MCF 10A (cell line): Measurements from ENCODE around the gene IQSEC1. TPM values are rescaled to one million over a fixed set of nuclear protein-coding genes. Genes with fewer than 3 reads are reported as not detected.

Source experiments
- BruUV-seq: library from RNA; stranded (reverse); fragments of 400-500 nt; replicated peaks from 2 replicates; lab custom pipeline; 2021; lab: Mats Ljungman, UMichigan
- CTCF ChIA-PET: fragments of 300-600 bp; sonication (Branson Sonifier 250); formaldehyde crosslinking; extraction: SDS; loops from one replicate; lab custom pipeline; 2021; ENCODE audit warnings: antibody characterized with exemption, inconsistent platforms; lab: Yijun Ruan, JAX
- POLR2A ChIA-PET: fragments of 300-600, 350-650 bp; sonication (Branson Sonifier 250); formaldehyde crosslinking; extraction: SDS; loops from one replicate; lab custom pipeline; 2020; ENCODE audit warnings: antibody characterized with exemption, inconsistent platforms; lab: Yijun Ruan, JAX
- DNase-seq: peaks from one replicate; pipeline ENCODE4 v3.0.0-alpha.2; 2018; ENCODE audit not compliant: unreplicated experiment
- H3K27ac Mint-ChIP-seq: one replicate; pipeline ENCODE4 v1.8.0; 2022; ENCODE audit warnings: mild to moderate bottlenecking, low read depth, mixed read lengths; ENCODE audit not compliant: unreplicated experiment
- H3K27me3 Mint-ChIP-seq: one replicate; pipeline ENCODE4 v1.8.0; 2022; ENCODE audit warnings: mixed read lengths; ENCODE audit not compliant: insufficient read depth, unreplicated experiment
- H3K36me3 Mint-ChIP-seq: one replicate; pipeline ENCODE4 v1.8.0; 2022; ENCODE audit warnings: mild to moderate bottlenecking, moderate library complexity, mixed read lengths; ENCODE audit not compliant: insufficient read depth, unreplicated experiment
- H3K4me1 Mint-ChIP-seq: one replicate; pipeline ENCODE4 v1.8.0; 2022; ENCODE audit warnings: mixed read lengths; ENCODE audit not compliant: insufficient read depth, unreplicated experiment
- H3K4me3 Mint-ChIP-seq: one replicate; pipeline ENCODE4 v1.8.0; 2022; ENCODE audit warnings: mild to moderate bottlenecking, moderate library complexity, mixed read lengths; ENCODE audit not compliant: unreplicated experiment
- H3K9me3 Mint-ChIP-seq: one replicate; pipeline ENCODE4 v1.8.0; 2022; ENCODE audit warnings: mixed read lengths; ENCODE audit not compliant: unreplicated experiment
- intact Hi-C: fragments of 100-400 bp; cut with micrococcal nuclease; formaldehyde crosslinking; loops from 2 replicates; pipeline ENCODE4 v1.14.1; 2022
- total RNA-seq: library from RNA; stranded (reverse); gene quantifications from 2 replicates; pipeline ENCODE4 v1.2.3, GENCODE V29; 2022
- TF ChIP-seq, protein P1 (sequence below): fragments of 200-600 bp; IDR thresholded peaks from one replicate; pipeline ENCODE4 v1.8.0; 2022; ENCODE audit warnings: antibody characterized with exemption, mild to moderate bottlenecking; ENCODE audit not compliant: unreplicated experiment

The IQSEC1 gene
- total RNA-seq, 1 experiment from 2014 or later: 18.7 TPM

DNA sequence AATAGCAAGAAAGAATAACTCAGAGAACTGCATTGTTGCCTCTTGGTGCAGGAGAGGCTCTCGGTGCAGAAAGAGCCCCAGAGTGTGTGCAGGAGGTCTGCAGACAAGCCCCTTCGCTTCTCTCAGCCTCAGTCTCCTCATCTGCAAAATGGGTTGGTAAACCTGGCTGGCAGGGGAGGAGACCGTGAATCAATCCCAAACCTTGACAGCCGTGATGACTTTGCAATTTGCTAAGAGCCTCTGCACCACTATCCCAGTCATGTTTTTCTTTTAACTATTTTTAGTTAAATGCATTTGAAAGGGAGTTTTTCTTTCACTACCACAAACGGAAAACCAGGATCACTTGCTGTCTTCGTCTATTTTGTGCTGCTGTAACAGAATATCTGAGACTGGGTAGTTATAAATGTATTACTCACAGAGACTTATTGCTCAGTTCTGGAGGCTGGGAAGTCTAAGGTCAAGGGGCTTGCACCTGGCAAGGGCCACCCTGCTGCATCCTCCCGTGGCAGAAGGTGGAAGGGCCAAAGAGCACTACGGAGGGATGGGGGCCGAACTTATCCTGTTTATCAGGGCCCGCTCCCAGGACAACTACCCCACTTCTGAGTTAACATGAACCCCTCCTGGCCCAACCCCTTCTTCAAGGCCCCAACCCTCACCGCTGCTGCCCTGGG is 14.2 kb upstream of the IQSEC1 start:
- Mint-ChIP-seq H3K4me1 (peaks cover 3% of the 10 kb centered on the region), H3K27ac (peak overlapping the region; percentile 51), H3K9me3 (no peaks in the 10 kb centered on the region), H3K36me3 (no peaks in the 10 kb centered on the region), H3K27me3 (no peaks in the 10 kb centered on the region), H3K4me3 (no peak overlapping the region)
- BruUV-seq: no TSS peak
- intact Hi-C loops: no loop called here
- POLR2A ChIA-PET: no interaction called here
- DNase-seq: no peak
- TF ChIP-seq, protein P1, sequence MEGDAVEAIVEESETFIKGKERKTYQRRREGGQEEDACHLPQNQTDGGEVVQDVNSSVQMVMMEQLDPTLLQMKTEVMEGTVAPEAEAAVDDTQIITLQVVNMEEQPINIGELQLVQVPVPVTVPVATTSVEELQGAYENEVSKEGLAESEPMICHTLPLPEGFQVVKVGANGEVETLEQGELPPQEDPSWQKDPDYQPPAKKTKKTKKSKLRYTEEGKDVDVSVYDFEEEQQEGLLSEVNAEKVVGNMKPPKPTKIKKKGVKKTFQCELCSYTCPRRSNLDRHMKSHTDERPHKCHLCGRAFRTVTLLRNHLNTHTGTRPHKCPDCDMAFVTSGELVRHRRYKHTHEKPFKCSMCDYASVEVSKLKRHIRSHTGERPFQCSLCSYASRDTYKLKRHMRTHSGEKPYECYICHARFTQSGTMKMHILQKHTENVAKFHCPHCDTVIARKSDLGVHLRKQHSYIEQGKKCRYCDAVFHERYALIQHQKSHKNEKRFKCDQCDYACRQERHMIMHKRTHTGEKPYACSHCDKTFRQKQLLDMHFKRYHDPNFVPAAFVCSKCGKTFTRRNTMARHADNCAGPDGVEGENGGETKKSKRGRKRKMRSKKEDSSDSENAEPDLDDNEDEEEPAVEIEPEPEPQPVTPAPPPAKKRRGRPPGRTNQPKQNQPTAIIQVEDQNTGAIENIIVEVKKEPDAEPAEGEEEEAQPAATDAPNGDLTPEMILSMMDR: no peak
- CTCF ChIA-PET: interaction anchor here (1.0 kb wide), 1 partner anchor 561 kb away, joined by 3 read pairs; no protein-coding TSS in a partner anchor

DNA sequence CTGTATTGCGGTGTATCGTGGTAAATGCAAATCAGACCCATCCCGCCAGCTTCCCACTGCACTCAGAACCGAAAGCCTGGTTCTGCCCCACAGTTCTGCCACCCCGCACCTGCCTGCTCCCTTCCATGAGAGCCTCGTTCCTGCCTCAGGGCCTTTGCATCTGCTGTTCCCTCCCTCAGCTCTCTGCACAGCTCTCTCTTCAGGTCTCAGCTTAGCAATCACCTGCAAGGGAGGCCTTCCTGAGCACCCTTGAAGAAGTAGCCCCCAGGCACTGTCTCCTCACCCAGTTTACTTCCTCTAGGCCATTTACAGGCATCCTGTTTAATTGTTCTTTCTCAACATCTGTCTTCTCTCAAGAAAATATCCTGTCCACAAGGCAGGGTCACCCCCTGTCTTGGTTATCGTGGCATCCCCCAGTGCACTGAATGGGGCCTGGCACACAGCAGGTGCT is 13.3 kb upstream of the IQSEC1 start:
- Mint-ChIP-seq H3K9me3 (no peaks in the 10 kb centered on the region), H3K27me3 (no peaks in the 10 kb centered on the region), H3K4me3 (no peak overlapping the region), H3K4me1 (no peaks in the 10 kb centered on the region), H3K36me3 (no peaks in the 10 kb centered on the region), H3K27ac (no peak overlapping the region)
- TF ChIP-seq, protein P1: no peak
- ChIA-PET CTCF (interaction anchor here (1.0 to 1.2 kb wide), 3 partner anchors 392 to 562 kb away, joined by 3 to 4 read pairs (median 3); no protein-coding TSS in a partner anchor), POLR2A (no interaction called here)
- no TSS peak for BruUV-seq
- no peak for DNase-seq
- intact Hi-C loops: no loop called here

DNA sequence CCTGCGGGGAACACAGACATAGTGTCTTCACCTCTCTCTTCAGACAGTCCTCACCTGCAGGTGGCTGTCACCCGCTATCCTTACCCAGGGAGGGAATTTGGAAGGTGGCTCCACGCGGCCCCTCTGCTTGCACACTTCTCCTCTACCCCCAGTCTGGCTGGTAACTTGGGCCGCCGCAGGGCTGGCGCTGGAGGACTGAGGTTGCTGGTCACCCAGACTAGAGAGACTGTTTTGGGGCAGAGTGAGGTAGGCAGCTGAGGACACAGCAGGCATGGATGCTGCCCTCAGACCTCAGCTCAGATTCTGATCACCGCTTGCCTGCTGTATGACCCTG is 12.6 kb upstream of the IQSEC1 start:
- Mint-ChIP-seq H3K4me3 (no peak overlapping the region), H3K27ac (no peak overlapping the region), H3K27me3 (no peaks in the 10 kb centered on the region), H3K4me1 (no peaks in the 10 kb centered on the region), H3K36me3 (no peaks in the 10 kb centered on the region), H3K9me3 (no peaks in the 10 kb centered on the region)
- POLR2A ChIA-PET: no interaction called here
- CTCF ChIA-PET: interaction anchor here (1.0 to 1.2 kb wide), 2 partner anchors 392 to 410 kb away, joined by 3 to 4 read pairs; no protein-coding TSS in a partner anchor
- no peak for DNase-seq
- no TSS peak for BruUV-seq
- TF ChIP-seq, protein P1: no peak
- intact Hi-C loops: no loop called here

DNA sequence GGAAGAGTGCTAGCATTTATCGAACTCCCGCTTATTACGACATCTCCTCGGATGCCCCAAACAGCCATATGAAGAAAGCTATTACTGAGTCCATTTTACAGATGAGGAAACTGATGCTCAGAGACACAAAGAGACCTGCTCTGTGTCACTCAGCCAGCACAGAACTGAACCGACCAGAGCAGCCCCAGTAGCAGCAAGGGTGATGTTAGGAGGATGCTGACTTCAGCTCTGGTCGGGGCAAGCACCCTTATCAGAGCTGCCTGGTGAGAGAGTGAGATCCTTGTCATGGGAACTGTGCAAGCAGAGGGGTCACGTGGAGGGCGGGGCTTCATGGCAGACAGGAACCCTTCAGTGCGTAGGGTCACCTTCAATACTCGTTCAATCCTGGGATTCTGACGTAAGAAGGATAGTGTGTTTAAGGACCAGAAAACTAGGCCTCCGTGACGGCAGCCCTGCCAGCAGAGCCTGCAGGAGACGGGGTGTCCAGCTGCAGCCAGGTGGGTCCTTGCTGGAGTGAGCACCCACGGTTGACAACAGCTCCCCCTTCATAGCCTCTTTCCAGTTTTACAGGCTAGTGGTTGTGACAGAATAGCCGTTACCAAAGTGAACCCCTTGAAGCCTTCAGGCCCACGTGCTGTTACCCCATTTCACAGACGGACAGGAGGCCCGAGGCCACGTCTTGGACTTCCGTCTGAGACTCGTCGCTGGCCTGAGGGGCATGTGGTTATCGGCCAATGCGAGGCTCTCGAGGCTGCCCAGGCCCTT is 12.0 kb upstream of the IQSEC1 start:
- no peaks in the 10 kb centered on the region for H3K4me1 Mint-ChIP-seq
- H3K36me3 Mint-ChIP-seq: no peaks in the 10 kb centered on the region
- BruUV-seq: no TSS peak
- no peak overlapping the region for H3K4me3 Mint-ChIP-seq
- H3K27ac Mint-ChIP-seq: no peak overlapping the region
- H3K9me3 Mint-ChIP-seq: no peaks in the 10 kb centered on the region
- H3K27me3 Mint-ChIP-seq: peaks cover 3% of the 10 kb centered on the region
- intact Hi-C loops: no loop called here
- TF ChIP-seq, protein P1: no peak
- DNase-seq: no peak
- ChIA-PET CTCF (interaction anchor here (0.5 to 1.0 kb wide), 4 partner anchors 73 to 807 kb away, joined by 3 to 4 read pairs (median 3); no protein-coding TSS in a partner anchor), POLR2A (no interaction called here)
